ENCODE results near the gene MELTF. TPM values are rescaled to one million over a fixed set of nuclear protein-coding genes. Genes with fewer than 3 reads are reported as not detected.

Gene MELTF
- total RNA-seq (44.3 and 74.0 TPM in 2 replicates), polyA plus RNA-seq (121 and 137 TPM in 2 replicates)

GRCh38 chr3:197029511-197030167 is at the start of gene MELTF:
MELTF (minus strand) TSS chr3:197029817; CDS start chr3:197029702, 115 bp downstream.
- TF ChIP-seq EZH2phosphoT487 (IDR thresholded peaks at IDR 0.05; ENCODE audit: low read depth, severe bottlenecking, unreplicated experiment) (no peak), CTCF (IDR thresholded peaks at IDR 0.05; ENCODE audit: poor library complexity) (peak; percentile 73)
- peak within 1 kb of the TSS; percentile 75 for H2AFZ ChIP-seq
- peak; percentile 90 for DNase-seq (ENCODE audit: low spot score)
- no peaks in the 10 kb centered on the region for H3K27me3 ChIP-seq
- peak within 1 kb of the TSS; percentile 90 for H3K27ac ChIP-seq
- no peaks in the 10 kb centered on the region for H3K36me3 ChIP-seq (replicated peaks; ENCODE audit: insufficient read depth, low read depth)
- WGBS (ENCODE audit: low lambda C conversion rate, missing lambda C conversion rate): 4% methylated on average over 30 of the region's 60 CpGs
- H3K9me3 ChIP-seq (ENCODE audit: low read depth): no peaks in the 10 kb centered on the region
- H3K4me1 ChIP-seq (ENCODE audit: insufficient read depth): peaks cover 27% of the 10 kb centered on the region
- no peaks in the 10 kb centered on the region for H3K9me2 ChIP-seq (replicated peaks; ENCODE audit: insufficient read depth)
- peak within 1 kb of the TSS; percentile 94 for H3K4me2 ChIP-seq
- H3K4me3 ChIP-seq: peak within 1 kb of the TSS; percentile 68
- H3K79me2 ChIP-seq: peaks cover 5% of the 10 kb centered on the region
- H4K20me1 ChIP-seq (ENCODE audit: insufficient read depth, poor library complexity, severe bottlenecking): no peaks in the 10 kb centered on the region

- Histone ChIP-seq H2AFZ (no peak overlapping the region), H3K27me3 (no peaks in the 10 kb centered on the region), H3K27ac (no peak overlapping the region), H3K4me1 (ENCODE audit: insufficient read depth) (no peaks in the 10 kb centered on the region), H3K4me2 (no peak overlapping the region), H3K4me3 (no peak overlapping the region), H3K79me2 (no peaks in the 10 kb centered on the region), H3K36me3 (replicated peaks; ENCODE audit: insufficient read depth, low read depth) (no peaks in the 10 kb centered on the region), H4K20me1 (ENCODE audit: insufficient read depth, poor library complexity, severe bottlenecking) (no peaks in the 10 kb centered on the region), H3K9me2 (replicated peaks; ENCODE audit: insufficient read depth) (no peaks in the 10 kb centered on the region), H3K9me3 (ENCODE audit: low read depth) (no peaks in the 10 kb centered on the region)
- TF ChIP-seq EZH2phosphoT487 (IDR thresholded peaks at IDR 0.05; ENCODE audit: low read depth, severe bottlenecking, unreplicated experiment): no peak
- no peak for TF ChIP-seq CTCF (IDR thresholded peaks at IDR 0.05; ENCODE audit: poor library complexity)
- TF ChIP-seq EZH2 (IDR thresholded peaks at IDR 0.05; ENCODE audit: borderline replicate concordance): no peak
- 91% methylated on average over 4 of the region's 4 CpGs for WGBS (ENCODE audit: low lambda C conversion rate, missing lambda C conversion rate)
- DNase-seq (ENCODE audit: low spot score): no peak
These were observed 46.8 kb upstream of the MELTF start for GRCh38 chr3:197076415-197076814.

GRCh38 chr3:197068077-197068476 is 38.5 kb upstream of the MELTF start:
- Histone ChIP-seq H2AFZ (no peak overlapping the region), H4K20me1 (ENCODE audit: insufficient read depth, poor library complexity, severe bottlenecking) (no peaks in the 10 kb centered on the region), H3K4me3 (no peak overlapping the region), H3K79me2 (no peaks in the 10 kb centered on the region), H3K36me3 (replicated peaks; ENCODE audit: insufficient read depth, low read depth) (peaks cover 5% of the 10 kb centered on the region), H3K4me1 (ENCODE audit: insufficient read depth) (no peaks in the 10 kb centered on the region), H3K27me3 (no peaks in the 10 kb centered on the region), H3K27ac (no peak overlapping the region), H3K9me2 (replicated peaks; ENCODE audit: insufficient read depth) (no peaks in the 10 kb centered on the region), H3K4me2 (no peak overlapping the region), H3K9me3 (ENCODE audit: low read depth) (no peaks in the 10 kb centered on the region)
- 100% methylated on average over 1 of the region's 1 CpG for WGBS (ENCODE audit: low lambda C conversion rate, missing lambda C conversion rate)
- no peak for DNase-seq (ENCODE audit: low spot score)
- TF ChIP-seq EZH2 (IDR thresholded peaks at IDR 0.05; ENCODE audit: borderline replicate concordance) (no peak), CTCF (IDR thresholded peaks at IDR 0.05; ENCODE audit: poor library complexity) (no peak)

All from hepatocyte (in vitro differentiated cells).